DMS79 (cell line): ENCODE results near the gene PLEKHB2.
A peak's percentile ranks its signal among the peaks of the same experiment; 100 is the strongest.
"Not testable (repeated sequence)": the region's sequence is repeated elsewhere in the genome, so short reads cannot be mapped to it uniquely, and the experiment has no call there.

Experiments used
- DNase-seq: peaks from one replicate; lab custom pipeline; 2025; lab: John Stamatoyannopoulos, UW

PLEKHB2 gene

GRCh38 chr2:131143803-131144202, 38.7 kb downstream of the PLEKHB2 start:
- no peak for DNase-seq

- no peak for DNase-seq
These were observed 39.9 kb downstream of the PLEKHB2 start for GRCh38 chr2:131145040-131145439.

- DNase-seq, result no peak
These were observed 41.1 kb downstream of the PLEKHB2 start for GRCh38 chr2:131146231-131146630.

- DNase-seq, result no peak
These were observed 41.6 kb downstream of the PLEKHB2 start for GRCh38 chr2:131146749-131147148.

GRCh38 chr2:131148426-131148825, 43.3 kb downstream of the PLEKHB2 start:
- DNase-seq, result no peak

GRCh38 chr2:131150109-131150508, 45.0 kb downstream of the PLEKHB2 start:
- not testable (repeated sequence) for DNase-seq

- DNase-seq, result no peak
These were observed 46.3 kb downstream of the PLEKHB2 start for GRCh38 chr2:131151398-131151797.

- DNase-seq, result no peak
These were observed 46.9 kb downstream of the PLEKHB2 start for GRCh38 chr2:131152074-131152473.

GRCh38 chr2:131153529-131153928, 48.4 kb downstream of the PLEKHB2 start:
- no peak for DNase-seq

- peak; percentile 24 for DNase-seq
These were observed 49.0 kb downstream of the PLEKHB2 start for GRCh38 chr2:131154071-131154531.

- DNase-seq, result no peak
These were observed 49.5 kb downstream of the PLEKHB2 start for GRCh38 chr2:131154647-131155046.

- no peak for DNase-seq
These were observed 50.2 kb downstream of the PLEKHB2 start for GRCh38 chr2:131155208-131155855.

GRCh38 chr2:131156452-131157149, 51.5 kb downstream of the PLEKHB2 start:
- DNase-seq, result no peak

- not testable (repeated sequence) for DNase-seq
These were observed 60.4 kb downstream of the PLEKHB2 start for GRCh38 chr2:131165562-131165961.

- no peak for DNase-seq
These were observed 63.4 kb downstream of the PLEKHB2 start for GRCh38 chr2:131168538-131168937.

GRCh38 chr2:131178050-131178449, 72.9 kb downstream of the PLEKHB2 start:
- not testable (repeated sequence) for DNase-seq

- not testable (repeated sequence) for DNase-seq
These were observed 73.7 kb downstream of the PLEKHB2 start for GRCh38 chr2:131178721-131179418.

GRCh38 chr2:131181451-131181850, 76.3 kb downstream of the PLEKHB2 start:
- not testable (repeated sequence) for DNase-seq

- not testable (repeated sequence) for DNase-seq
These were observed 88.3 kb downstream of the PLEKHB2 start for GRCh38 chr2:131193421-131193820.

- DNase-seq, result not testable (repeated sequence)
These were observed 91.0 kb downstream of the PLEKHB2 start for GRCh38 chr2:131196186-131196585.
